Lower lobe of right lung (tissue), 2 donors: Measurements from ENCODE around the gene ANKRD23. TPM values are rescaled to one million over a fixed set of nuclear protein-coding genes. Genes with fewer than 3 reads are reported as not detected.

Experiments
- ATAC-seq, 2 donors: fragments of 200-7000 bp; cut with Tn5 transposase; one replicate each; pipeline ENCODE4 v1.9.1; 2020 to 2022; ENCODE audit warnings: mild to moderate bottlenecking in 2 of 2, moderate library complexity in 2 of 2
- DNase-seq: peaks from one replicate; pipeline ENCODE4 v3.0.0-alpha.2; 2020
- H3K27ac ChIP-seq: fragments of 200-600 bp; one replicate; pipeline ENCODE4 v1.8.0; 2022
- H3K27me3 ChIP-seq: fragments of 200-600 bp; one replicate; pipeline ENCODE4 v1.8.0; 2022; ENCODE audit warnings: low read depth
- H3K36me3 ChIP-seq: fragments of 200-600 bp; one replicate; pipeline ENCODE4 v1.8.0; 2022; ENCODE audit warnings: mild to moderate bottlenecking
- H3K4me1 ChIP-seq: fragments of 200-600 bp; one replicate; pipeline ENCODE4 v1.8.0; 2022
- H3K4me3 ChIP-seq: fragments of 200-600 bp; one replicate; pipeline ENCODE4 v1.8.0; 2022; ENCODE audit warnings: mild to moderate bottlenecking
- H3K9me3 ChIP-seq: fragments of 200-600 bp; one replicate; pipeline ENCODE4 v1.8.0; 2022
- CTCF ChIP-seq: fragments of 200-600 bp; IDR thresholded peaks from one replicate; pipeline ENCODE4 v1.8.0; 2022; ENCODE audit warnings: antibody characterized with exemption, mild to moderate bottlenecking
- intact Hi-C: fragments of 100-400 bp; cut with DNase I; formaldehyde crosslinking; loops from one replicate; pipeline ENCODE4 v1.11.0; 2022
- total RNA-seq: library from RNA; stranded (reverse); fragmentation: NEBNext Ultra II Directional; extraction: Animal tissue kit (Norgen Biotek cat#: 25700); gene quantifications from one replicate; pipeline ENCODE4 v1.2.1, GENCODE V29; 2021
- donor health status: DM: no; HTN: yes; CAD: no; lungs with severe emphysema.

ANKRD23 gene
- total RNA-seq, 1 donor from 2014 or later = 3.5 TPM

GRCh38 chr2:96819128-96819875 is 24.5 kb downstream of the ANKRD23 start:
- Histone ChIP-seq H3K9me3 (no peaks in the 10 kb centered on the region), H3K4me1 (peaks cover 70% of the 10 kb centered on the region), H3K27ac (no peak overlapping the region), H3K4me3 (peak overlapping the region; percentile 9), H3K27me3 (no peaks in the 10 kb centered on the region), H3K36me3 (peaks cover 32% of the 10 kb centered on the region)
- intact Hi-C loops = no loop called here
- ATAC-seq (peak; percentile 32 to 45), DNase-seq (peak; percentile 68)
- no peak for TF ChIP-seq CTCF

GRCh38 chr2:96817882-96818281 is 25.9 kb downstream of the ANKRD23 start:
- no peak for DNase-seq
- ATAC-seq = no peak
- TF ChIP-seq CTCF = no peak
- H3K4me1 ChIP-seq = peaks cover 55% of the 10 kb centered on the region
- H3K36me3 ChIP-seq = peaks cover 24% of the 10 kb centered on the region
- intact Hi-C loops = no loop called here
- H3K4me3 ChIP-seq = peak overlapping the region; percentile 84
- H3K27ac ChIP-seq = no peak overlapping the region
- no peaks in the 10 kb centered on the region for H3K27me3 ChIP-seq
- no peaks in the 10 kb centered on the region for H3K9me3 ChIP-seq

- no peak for TF ChIP-seq CTCF
- intact Hi-C loops = no loop called here
- Histone ChIP-seq H3K9me3 (no peaks in the 10 kb centered on the region), H3K27ac (no peak overlapping the region), H3K4me1 (peaks cover 53% of the 10 kb centered on the region), H3K27me3 (no peaks in the 10 kb centered on the region), H3K36me3 (peaks cover 16% of the 10 kb centered on the region), H3K4me3 (peak overlapping the region; percentile 84)
- DNase-seq (no peak), ATAC-seq (no peak)
Measured at GRCh38 chr2:96816836-96817702, 26.8 kb downstream of the ANKRD23 start.

- intact Hi-C loops = no loop called here
- H3K4me1 ChIP-seq = peaks cover 50% of the 10 kb centered on the region
- ATAC-seq (peak; percentile 98), DNase-seq (peak; percentile 98)
- H3K36me3 ChIP-seq = peaks cover 12% of the 10 kb centered on the region
- H3K9me3 ChIP-seq = no peaks in the 10 kb centered on the region
- peak; percentile 73 for TF ChIP-seq CTCF
- no peaks in the 10 kb centered on the region for H3K27me3 ChIP-seq
- H3K4me3 ChIP-seq = peak within 1 kb of the TSS; percentile 84
- peak within 1 kb of the TSS; percentile 92 for H3K27ac ChIP-seq
Measured at GRCh38 chr2:96816127-96816835, 27.5 kb downstream of the ANKRD23 start, which contains the start of gene CNNM3. CNNM3 (plus strand) TSS chr2:96816268; CDS start chr2:96816278, 10 bp downstream.
